ENCODE data around the gene ZNF581.

DNA sequence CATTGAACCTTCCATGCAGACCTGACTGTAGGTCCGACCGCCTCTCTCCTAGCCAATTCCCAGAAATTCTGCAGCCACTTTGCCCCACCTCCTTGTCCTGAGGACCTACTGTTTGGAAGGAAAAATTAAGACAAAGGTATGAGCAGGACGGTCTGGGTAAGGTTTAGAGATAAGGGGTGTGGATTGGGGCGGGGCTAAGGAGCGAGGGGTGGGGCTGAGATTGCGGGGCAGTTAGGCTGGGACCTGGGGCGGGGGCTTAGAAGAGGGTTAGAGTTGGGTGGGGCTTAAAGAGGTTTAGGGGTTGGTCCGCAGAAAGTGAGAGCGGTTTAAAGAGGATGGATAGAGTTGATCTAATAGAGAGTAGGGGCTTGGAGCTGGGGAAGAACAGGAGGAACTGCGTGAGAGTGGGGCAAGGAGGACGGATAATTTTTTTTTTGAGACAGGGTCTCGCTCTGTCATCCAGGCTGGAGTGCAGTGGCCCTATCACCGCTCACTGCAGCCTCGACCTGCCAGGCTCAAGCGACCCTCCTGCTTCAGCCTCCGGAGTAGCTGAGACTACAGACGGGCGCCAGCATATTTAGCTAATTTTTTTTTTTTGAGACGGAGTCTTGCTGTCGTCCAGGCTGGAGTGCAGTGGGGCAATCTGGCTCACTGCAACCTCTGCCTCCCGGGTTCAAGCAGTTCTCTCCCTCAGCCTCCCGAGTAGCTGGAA lies 39.7 kb upstream of the ZNF581 start:
- TF ChIP-seq CTCF (IDR thresholded peaks at IDR 0.05) = no peak
- TF ChIP-seq POLR2AphosphoS5 (IDR thresholded peaks at IDR 0.05; ENCODE audit: low read depth, low read length) = no peak
